Neutrophil (primary cell): ENCODE data around the gene UGT2A1.

Experiments used
- H3K27ac ChIP-seq: fragments of 200-600 bp; sonication (generic); 2 replicates; pipeline ENCODE4 v1.5.1; 2016; ENCODE audit warnings: mild to moderate bottlenecking, moderate library complexity
- H3K27me3 ChIP-seq: fragments of 200-600 bp; sonication (generic); 2 replicates; pipeline ENCODE4 v1.6.0; 2016; ENCODE audit warnings: mild to moderate bottlenecking
- H3K36me3 ChIP-seq: fragments of 200-600 bp; sonication (generic); 2 replicates; pipeline ENCODE4 v1.5.1; 2017
- H3K4me1 ChIP-seq, 2 experiments: fragments of 200-600 bp in 1 of 2; sonication (generic) in 1 of 2; 1 replicate in 1 of 2; 2 replicates in 1 of 2; pipeline versions ENCODE4 v1.5.1 to v1.6.1; 2013 to 2016; ENCODE audit warnings: low read depth in 1 of 2, low read length in 1 of 2, mild to moderate bottlenecking in 1 of 2, moderate library complexity in 1 of 2; ENCODE audit not compliant: control insufficient read depth in 1 of 2, insufficient read depth in 1 of 2
- H3K4me3 ChIP-seq, 2 experiments: fragments of 200-600 bp in 1 of 2; sonication (generic) in 1 of 2; 1 replicate in 1 of 2; 2 replicates in 1 of 2; pipeline ENCODE4 v1.5.1; 2013 to 2016; ENCODE audit warnings: low read depth in 1 of 2, low read length in 1 of 2, mild to moderate bottlenecking in 1 of 2, moderate library complexity in 1 of 2
- H3K9me3 ChIP-seq: fragments of 200-600 bp; sonication (generic); 2 replicates; pipeline ENCODE4 v1.5.1; 2016
- TF ChIP-seq, protein P1 (sequence below): fragments of 200-600 bp; sonication (generic); IDR thresholded peaks from 2 replicates; pipeline ENCODE4 v1.5.1; 2016; ENCODE audit warnings: antibody characterized with exemption

Gene UGT2A1

DNA sequence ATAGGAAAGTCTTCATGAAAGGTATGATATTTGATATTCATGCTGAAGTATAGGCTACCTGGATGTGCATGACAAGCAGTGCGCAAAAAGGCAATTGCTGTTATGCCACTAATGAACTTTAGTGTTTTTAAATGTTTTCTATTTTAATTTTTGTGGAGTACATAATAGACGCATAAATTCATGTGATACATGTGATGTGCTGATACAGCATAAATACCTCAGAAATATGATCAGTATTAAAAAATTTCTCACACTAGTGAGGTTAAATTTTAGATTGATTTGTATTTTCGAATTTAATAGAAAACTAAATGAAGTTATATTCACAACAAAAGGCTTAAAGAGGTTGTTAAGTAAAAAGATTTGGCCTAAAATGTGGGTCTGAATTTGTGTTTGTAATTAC lies 2.2 kb downstream of the UGT2A1 start:
- Histone ChIP-seq H3K9me3 (no peaks in the 10 kb centered on the region), H3K4me3 (no peak overlapping the region), H3K27ac (no peak overlapping the region), H3K36me3 (no peaks in the 10 kb centered on the region), H3K4me1 (no peaks in the 10 kb centered on the region), H3K27me3 (no peaks in the 10 kb centered on the region)
- TF ChIP-seq, protein P1, sequence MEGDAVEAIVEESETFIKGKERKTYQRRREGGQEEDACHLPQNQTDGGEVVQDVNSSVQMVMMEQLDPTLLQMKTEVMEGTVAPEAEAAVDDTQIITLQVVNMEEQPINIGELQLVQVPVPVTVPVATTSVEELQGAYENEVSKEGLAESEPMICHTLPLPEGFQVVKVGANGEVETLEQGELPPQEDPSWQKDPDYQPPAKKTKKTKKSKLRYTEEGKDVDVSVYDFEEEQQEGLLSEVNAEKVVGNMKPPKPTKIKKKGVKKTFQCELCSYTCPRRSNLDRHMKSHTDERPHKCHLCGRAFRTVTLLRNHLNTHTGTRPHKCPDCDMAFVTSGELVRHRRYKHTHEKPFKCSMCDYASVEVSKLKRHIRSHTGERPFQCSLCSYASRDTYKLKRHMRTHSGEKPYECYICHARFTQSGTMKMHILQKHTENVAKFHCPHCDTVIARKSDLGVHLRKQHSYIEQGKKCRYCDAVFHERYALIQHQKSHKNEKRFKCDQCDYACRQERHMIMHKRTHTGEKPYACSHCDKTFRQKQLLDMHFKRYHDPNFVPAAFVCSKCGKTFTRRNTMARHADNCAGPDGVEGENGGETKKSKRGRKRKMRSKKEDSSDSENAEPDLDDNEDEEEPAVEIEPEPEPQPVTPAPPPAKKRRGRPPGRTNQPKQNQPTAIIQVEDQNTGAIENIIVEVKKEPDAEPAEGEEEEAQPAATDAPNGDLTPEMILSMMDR, result no peak

DNA sequence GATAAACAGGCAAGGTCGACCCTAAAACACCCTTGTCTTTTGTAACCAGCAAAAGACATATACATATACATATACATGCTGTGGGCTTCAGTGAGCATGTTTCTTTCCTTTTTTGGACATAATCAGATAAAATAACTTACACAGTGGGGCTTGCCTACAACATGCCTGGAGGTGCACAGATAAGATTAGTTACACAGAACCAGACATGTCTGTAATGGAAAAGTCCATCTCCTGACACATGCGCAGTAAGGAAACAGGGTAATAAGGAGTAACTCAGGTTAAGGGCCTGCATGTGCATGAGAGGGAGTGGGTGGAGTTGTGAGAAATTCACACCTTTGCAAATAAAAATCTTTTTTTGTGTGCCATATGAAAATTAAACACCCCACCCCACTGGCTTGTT lies 3.4 kb downstream of the UGT2A1 start:
- Histone ChIP-seq H3K36me3 (no peaks in the 10 kb centered on the region), H3K27me3 (no peaks in the 10 kb centered on the region), H3K27ac (no peak overlapping the region), H3K4me1 (no peaks in the 10 kb centered on the region), H3K9me3 (no peaks in the 10 kb centered on the region), H3K4me3 (no peak overlapping the region)
- TF ChIP-seq, protein P1, result no peak

DNA sequence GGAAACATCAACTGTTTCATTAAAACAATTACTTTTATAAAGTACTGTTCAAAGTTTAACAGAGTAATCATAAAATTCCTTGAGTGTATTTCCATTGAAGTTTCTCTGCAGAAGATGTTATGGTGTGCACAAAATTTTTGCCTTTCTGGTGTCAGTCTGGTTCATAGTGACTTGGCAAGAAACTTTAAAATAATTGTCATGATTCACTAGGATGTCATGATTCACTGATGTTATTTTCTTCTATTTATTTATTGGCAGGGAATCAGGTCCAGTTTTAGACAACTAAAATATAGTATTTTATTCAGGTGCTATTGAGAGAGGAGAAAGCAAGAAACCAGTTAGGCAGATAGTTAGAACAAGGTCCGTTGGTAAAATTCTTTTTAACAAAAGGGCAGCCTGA lies 3.8 kb downstream of the UGT2A1 start:
- H3K9me3 ChIP-seq, result no peaks in the 10 kb centered on the region
- no peaks in the 10 kb centered on the region for H3K4me1 ChIP-seq
- H3K27me3 ChIP-seq, result no peaks in the 10 kb centered on the region
- H3K27ac ChIP-seq, result no peak overlapping the region
- TF ChIP-seq, protein P1, result no peak
- no peak overlapping the region for H3K4me3 ChIP-seq
- no peaks in the 10 kb centered on the region for H3K36me3 ChIP-seq

DNA sequence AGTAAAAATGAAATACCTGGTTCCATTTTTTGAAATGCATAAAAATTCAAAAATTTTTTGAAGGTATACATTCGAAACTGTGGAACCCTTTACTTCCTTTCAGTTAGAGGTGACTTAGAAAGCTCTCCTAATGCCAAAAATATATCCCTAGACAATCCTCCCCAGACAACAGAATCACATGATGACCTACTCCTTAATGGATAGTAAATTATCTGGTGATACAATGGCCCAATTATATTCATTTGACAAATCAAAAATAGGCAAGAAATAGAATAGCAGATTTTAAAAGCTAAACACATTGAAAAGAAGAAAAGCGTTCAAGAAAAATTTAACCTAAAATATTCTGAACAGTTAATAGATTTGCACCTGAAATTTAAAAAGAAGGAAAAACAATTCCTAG lies 10.1 kb downstream of the UGT2A1 start:
- H3K4me3 ChIP-seq, result no peak overlapping the region
- H3K27me3 ChIP-seq, result no peaks in the 10 kb centered on the region
- H3K27ac ChIP-seq, result no peak overlapping the region
- H3K9me3 ChIP-seq, result no peaks in the 10 kb centered on the region
- TF ChIP-seq, protein P1, result no peak
- no peaks in the 10 kb centered on the region for H3K36me3 ChIP-seq
- H3K4me1 ChIP-seq, result no peaks in the 10 kb centered on the region

DNA sequence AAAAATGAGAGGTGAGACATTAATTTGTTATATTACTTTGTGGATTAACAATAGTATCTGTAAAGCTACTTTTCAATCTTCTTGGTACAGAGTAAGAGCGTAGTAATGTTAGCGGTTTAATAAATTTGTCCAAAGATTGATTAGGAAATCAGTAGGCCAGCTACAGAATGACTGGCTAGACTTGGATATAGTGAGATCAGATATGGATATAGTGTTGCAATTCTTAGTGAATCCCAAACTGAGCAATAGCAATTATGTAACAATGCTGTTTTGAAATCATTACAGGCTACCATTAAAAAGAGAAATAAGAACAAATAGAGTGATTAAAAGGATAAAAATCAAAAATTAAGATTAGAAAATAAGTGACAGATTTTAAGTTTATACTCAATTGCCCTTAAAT lies 12.8 kb downstream of the UGT2A1 start:
- no peaks in the 10 kb centered on the region for H3K9me3 ChIP-seq
- TF ChIP-seq, protein P1, result no peak
- H3K4me1 ChIP-seq, result no peaks in the 10 kb centered on the region
- no peak overlapping the region for H3K27ac ChIP-seq
- no peaks in the 10 kb centered on the region for H3K27me3 ChIP-seq
- no peak overlapping the region for H3K4me3 ChIP-seq
- H3K36me3 ChIP-seq, result no peaks in the 10 kb centered on the region

DNA sequence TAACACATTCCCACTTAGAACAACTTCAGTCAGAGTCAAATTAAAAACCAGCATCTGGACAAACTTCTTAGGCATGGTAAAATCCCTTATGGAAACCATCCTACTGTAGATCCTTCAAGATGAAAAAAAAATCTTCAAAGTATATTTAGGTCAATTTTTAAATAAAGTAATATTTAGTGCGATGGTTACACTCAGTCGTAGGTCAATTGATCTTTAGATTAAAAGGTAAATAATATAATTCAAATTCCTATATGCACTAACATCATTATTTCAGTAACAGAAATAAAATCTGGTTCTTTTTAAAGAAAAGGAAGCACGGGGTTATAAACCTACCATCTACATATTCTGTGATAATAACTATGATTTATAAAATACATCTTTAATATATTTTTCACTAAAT lies 13.5 kb downstream of the UGT2A1 start, which contains the start of gene UGT2A2:
Gene UGT2A2 (minus strand): TSS at position 101 of the 400 bp plus-strand sequence. CDS start 2 bp downstream, at position 99.
- no peaks in the 10 kb centered on the region for H3K36me3 ChIP-seq
- no peak within 1 kb of the TSS for H3K4me3 ChIP-seq
- no peaks in the 10 kb centered on the region for H3K4me1 ChIP-seq
- no peak within 1 kb of the TSS for H3K27ac ChIP-seq
- TF ChIP-seq, protein P1, result no peak
- no peaks in the 10 kb centered on the region for H3K9me3 ChIP-seq
- no peaks in the 10 kb centered on the region for H3K27me3 ChIP-seq
